WERI-Rb-1 (cell line): Measurements from ENCODE around the gene STAC2.

Experiments
- DNase-seq: peaks from one replicate; pipeline ENCODE4 v3.0.0-alpha.2; 2020
- H3K27ac ChIP-seq: fragments of 250-450 bp; sonication (Bioruptor Pico); 2 replicates; pipeline ENCODE4 v1.5.1; 2020; ENCODE audit warnings: mild to moderate bottlenecking, moderate library complexity
- H3K27me3 ChIP-seq: fragments of 250-450 bp; sonication (Bioruptor Pico); 2 replicates; pipeline ENCODE4 v1.5.1; 2021; ENCODE audit warnings: mild to moderate bottlenecking, low read depth, moderate library complexity; ENCODE audit not compliant: insufficient read depth, severe bottlenecking
- H3K36me3 ChIP-seq: fragments of 250-450 bp; sonication (Bioruptor Pico); 2 replicates; pipeline ENCODE4 v1.5.1; 2020; ENCODE audit warnings: mild to moderate bottlenecking, moderate library complexity
- H3K4me3 ChIP-seq: 2 replicates; pipeline ENCODE4 v1.5.1; 2011; ENCODE audit warnings: low read depth, mild to moderate bottlenecking, control low read depth, low read length
- H3K9me3 ChIP-seq: fragments of 250-450 bp; sonication (Bioruptor Pico); 2 replicates; pipeline ENCODE4 v1.5.1; 2021; ENCODE audit warnings: mild to moderate bottlenecking, moderate library complexity; ENCODE audit not compliant: severe bottlenecking
- TF ChIP-seq, protein P1 (sequence below): IDR thresholded peaks from 2 replicates; pipeline ENCODE4 v1.5.1; 2011; ENCODE audit warnings: low read depth, mild to moderate bottlenecking, control low read depth, inconsistent platforms, low read length

The STAC2 gene

GRCh38 chr17:39223907-39224777 lies 1.6 kb downstream of the STAC2 start:
- TF ChIP-seq, protein P1, sequence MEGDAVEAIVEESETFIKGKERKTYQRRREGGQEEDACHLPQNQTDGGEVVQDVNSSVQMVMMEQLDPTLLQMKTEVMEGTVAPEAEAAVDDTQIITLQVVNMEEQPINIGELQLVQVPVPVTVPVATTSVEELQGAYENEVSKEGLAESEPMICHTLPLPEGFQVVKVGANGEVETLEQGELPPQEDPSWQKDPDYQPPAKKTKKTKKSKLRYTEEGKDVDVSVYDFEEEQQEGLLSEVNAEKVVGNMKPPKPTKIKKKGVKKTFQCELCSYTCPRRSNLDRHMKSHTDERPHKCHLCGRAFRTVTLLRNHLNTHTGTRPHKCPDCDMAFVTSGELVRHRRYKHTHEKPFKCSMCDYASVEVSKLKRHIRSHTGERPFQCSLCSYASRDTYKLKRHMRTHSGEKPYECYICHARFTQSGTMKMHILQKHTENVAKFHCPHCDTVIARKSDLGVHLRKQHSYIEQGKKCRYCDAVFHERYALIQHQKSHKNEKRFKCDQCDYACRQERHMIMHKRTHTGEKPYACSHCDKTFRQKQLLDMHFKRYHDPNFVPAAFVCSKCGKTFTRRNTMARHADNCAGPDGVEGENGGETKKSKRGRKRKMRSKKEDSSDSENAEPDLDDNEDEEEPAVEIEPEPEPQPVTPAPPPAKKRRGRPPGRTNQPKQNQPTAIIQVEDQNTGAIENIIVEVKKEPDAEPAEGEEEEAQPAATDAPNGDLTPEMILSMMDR: no peak
- Histone ChIP-seq H3K27ac (no peak overlapping the region), H3K27me3 (peaks cover 16% of the 10 kb centered on the region), H3K36me3 (no peaks in the 10 kb centered on the region), H3K9me3 (no peaks in the 10 kb centered on the region), H3K4me3 (no peak overlapping the region; the same call in 1 of the 2 replicates)
- no peak for DNase-seq

DNA sequence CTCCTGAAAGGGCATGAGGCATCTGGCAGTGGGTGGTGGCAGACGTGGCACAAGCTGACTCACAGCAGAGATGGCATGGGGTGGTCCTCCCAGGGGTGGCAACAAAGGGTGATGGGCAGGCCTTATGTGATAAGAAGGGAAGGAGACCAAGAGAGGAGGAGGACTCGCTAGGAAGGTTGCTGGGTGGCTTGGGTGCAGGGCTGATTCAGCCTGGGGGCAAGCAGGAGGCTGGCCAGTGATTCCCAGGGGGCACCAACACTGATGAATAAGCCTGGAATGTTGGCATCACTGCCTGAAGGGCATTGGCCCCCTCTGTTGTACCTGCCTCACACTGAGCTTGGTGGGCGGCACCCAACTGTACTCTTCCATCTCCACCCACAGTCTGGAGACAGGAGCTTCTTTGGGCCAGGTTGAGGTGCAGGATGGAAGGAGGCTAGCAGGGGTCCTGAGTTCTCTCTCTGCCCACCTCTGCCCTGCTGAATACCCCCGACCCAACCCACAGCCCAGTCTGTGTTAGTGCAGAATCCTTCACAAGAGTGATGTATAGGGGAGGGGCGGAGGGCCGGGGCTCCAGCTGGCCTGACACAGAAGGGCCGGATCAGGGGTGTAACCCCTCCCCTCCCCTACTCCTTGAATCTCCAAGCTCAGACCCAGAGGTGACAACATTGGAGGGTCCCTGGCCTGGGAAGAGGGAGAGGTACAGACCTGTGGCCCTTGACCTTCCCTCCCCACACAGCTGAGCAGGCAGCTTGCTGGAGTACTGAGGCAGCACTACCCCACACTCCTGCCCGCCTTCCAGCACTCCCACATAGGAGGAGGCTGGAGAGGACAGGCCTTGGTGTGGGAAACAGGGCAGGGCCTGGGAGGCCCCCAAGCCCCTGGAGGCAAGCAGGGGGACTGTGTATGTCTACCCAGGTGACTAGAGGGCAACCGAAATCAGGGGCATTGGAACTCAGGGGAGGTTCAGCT lies 2.6 kb downstream of the STAC2 start:
- H3K9me3 ChIP-seq: no peaks in the 10 kb centered on the region
- DNase-seq: no peak
- H3K27me3 ChIP-seq: peaks cover 16% of the 10 kb centered on the region
- H3K4me3 ChIP-seq: no peak overlapping the region
- TF ChIP-seq, protein P1: no peak
- H3K36me3 ChIP-seq: no peaks in the 10 kb centered on the region
- no peak overlapping the region for H3K27ac ChIP-seq

- Histone ChIP-seq H3K27ac (no peak overlapping the region), H3K27me3 (peaks cover 16% of the 10 kb centered on the region), H3K4me3 (no peak overlapping the region), H3K9me3 (no peaks in the 10 kb centered on the region), H3K36me3 (no peaks in the 10 kb centered on the region)
- TF ChIP-seq, protein P1: no peak
- no peak for DNase-seq
These were observed 3.6 kb downstream of the STAC2 start for GRCh38 chr17:39222151-39222550.

GRCh38 chr17:39221572-39221971 lies 4.2 kb downstream of the STAC2 start:
- Histone ChIP-seq H3K27ac (no peak overlapping the region), H3K27me3 (peaks cover 16% of the 10 kb centered on the region)

DNA sequence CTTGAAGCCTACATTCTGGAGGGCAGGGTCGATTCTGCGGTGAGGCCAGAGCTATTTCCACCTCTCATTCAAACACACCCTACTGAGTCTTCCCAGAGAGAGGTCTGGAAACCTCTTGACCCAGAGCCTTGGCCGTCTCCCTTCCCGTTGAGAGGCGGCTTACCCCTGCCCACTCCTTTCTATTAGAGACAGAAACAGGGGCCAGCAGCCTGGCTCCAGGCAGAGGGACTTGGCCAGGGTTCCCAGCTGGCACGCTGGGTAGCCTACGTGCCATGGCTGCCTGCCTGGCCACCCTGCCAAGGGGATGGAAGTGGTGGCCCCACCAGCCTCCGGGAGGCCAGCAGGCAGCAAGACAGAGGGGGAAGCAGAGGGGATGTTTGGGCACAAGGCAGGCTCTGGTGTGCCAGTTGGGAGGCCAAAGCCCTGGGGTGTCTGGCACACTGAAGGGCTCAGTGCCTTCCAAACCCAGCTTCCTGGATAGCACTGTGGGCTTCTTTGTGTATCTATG lies 6.0 kb downstream of the STAC2 start:
- no peak overlapping the region for H3K27ac ChIP-seq
- TF ChIP-seq, protein P1: no peak

More at GRCh38 chr17:39221572-39221971, 4.2 kb downstream of the STAC2 start:
- no peaks in the 10 kb centered on the region for H3K9me3 ChIP-seq
- TF ChIP-seq, protein P1: no peak
- H3K36me3 ChIP-seq: no peaks in the 10 kb centered on the region
- no peak for DNase-seq
- no peak overlapping the region for H3K4me3 ChIP-seq

More for the DNA sequence above, 6.0 kb downstream of the STAC2 start:
- H3K9me3 ChIP-seq: no peaks in the 10 kb centered on the region
- peaks cover 1% of the 10 kb centered on the region for H3K27me3 ChIP-seq
- no peaks in the 10 kb centered on the region for H3K36me3 ChIP-seq
- H3K4me3 ChIP-seq: no peak overlapping the region
- no peak for DNase-seq
